ENCODE measurements around the gene SCUBE3.

SCUBE3 gene

GRCh38 chr6:35267897-35268296 is 54.1 kb downstream of the SCUBE3 start:
- no peak overlapping the region for H3K4me3 ChIP-seq (replicated peaks; ENCODE audit: low read depth, low read length)
- DNase-seq (ENCODE audit: low read depth), result no peak
- TF ChIP-seq CTCF (IDR thresholded peaks at IDR 0.05; ENCODE audit: low read length, missing control alignments), result no peak

- no peak for TF ChIP-seq CTCF (IDR thresholded peaks at IDR 0.05; ENCODE audit: low read length, missing control alignments)
- DNase-seq (ENCODE audit: low read depth), result no peak
- H3K4me3 ChIP-seq (replicated peaks; ENCODE audit: low read depth, low read length), result no peak overlapping the region
Measured at GRCh38 chr6:35272005-35272404, 58.2 kb downstream of the SCUBE3 start.

GRCh38 chr6:35273822-35274559 is 60.2 kb downstream of the SCUBE3 start:
- no peak for DNase-seq (ENCODE audit: low read depth)
- H3K4me3 ChIP-seq (replicated peaks; ENCODE audit: low read depth, low read length), result no peak overlapping the region
- no peak for TF ChIP-seq CTCF (IDR thresholded peaks at IDR 0.05; ENCODE audit: low read length, missing control alignments)

- TF ChIP-seq CTCF (IDR thresholded peaks at IDR 0.05; ENCODE audit: low read length, missing control alignments), result no peak
- no peak for DNase-seq (ENCODE audit: low read depth)
- no peak overlapping the region for H3K4me3 ChIP-seq (replicated peaks; ENCODE audit: low read depth, low read length)
Measured at GRCh38 chr6:35275744-35276260, 62.0 kb downstream of the SCUBE3 start.

GRCh38 chr6:35278708-35279107 is 65.0 kb downstream of the SCUBE3 start:
- no peak for TF ChIP-seq CTCF (IDR thresholded peaks at IDR 0.05; ENCODE audit: low read length, missing control alignments)
- no peak for DNase-seq (ENCODE audit: low read depth)
- no peak overlapping the region for H3K4me3 ChIP-seq (replicated peaks; ENCODE audit: low read depth, low read length)

GRCh38 chr6:35280903-35281302 is 67.1 kb downstream of the SCUBE3 start:
- H3K4me3 ChIP-seq (replicated peaks; ENCODE audit: low read depth, low read length), result no peak overlapping the region
- DNase-seq (ENCODE audit: low read depth), result no peak
- no peak for TF ChIP-seq CTCF (IDR thresholded peaks at IDR 0.05; ENCODE audit: low read length, missing control alignments)

- H3K4me3 ChIP-seq (replicated peaks; ENCODE audit: low read depth, low read length), result no peak overlapping the region
- DNase-seq (ENCODE audit: low read depth), result no peak
- TF ChIP-seq CTCF (IDR thresholded peaks at IDR 0.05; ENCODE audit: low read length, missing control alignments), result no peak
Measured at GRCh38 chr6:35282472-35282871, 68.7 kb downstream of the SCUBE3 start.

Measured in fibroblast of pulmonary artery (primary cell).